Endothelial cell of umbilical vein (primary cell): ENCODE results near the gene SRPK2. TPM values are rescaled to one million over a fixed set of nuclear protein-coding genes. Genes with fewer than 3 reads are reported as not detected.

Experiments used
- BruUV-seq: library from RNA; stranded (reverse); fragments of 400-500 nt; replicated peaks from 2 replicates; lab custom pipeline; 2021; lab: Mats Ljungman, UMichigan
- CTCF ChIA-PET: fragments of 300-600, 350-600 bp; sonication (Branson Sonifier 250); formaldehyde crosslinking; loops from one replicate; lab custom pipeline; 2021; ENCODE audit warnings: antibody characterized with exemption, inconsistent platforms; lab: Charles Lee
- POLR2A ChIA-PET: fragments of 300-600, 350-600 bp; sonication (Branson Sonifier 250); formaldehyde crosslinking; loops from one replicate; lab custom pipeline; 2021; ENCODE audit warnings: antibody characterized with exemption, inconsistent platforms; lab: Charles Lee
- DNase-seq: peaks from one replicate; pipeline ENCODE4 v3.0.0-alpha.2; 2011; ENCODE audit warnings: low read depth, low spot score
- FAIRE-seq: peaks from 2 replicates; lab custom pipeline; 2011; peaks lifted over from hg19 to GRCh38; lab: Jason Lieb, UNC
- H2AFZ ChIP-seq: 2 replicates; pipeline ENCODE4 v1.6.0; 2012; ENCODE audit warnings: low read depth, low read length, control low read depth, inconsistent platforms
- H3K27ac ChIP-seq: 2 replicates; pipeline ENCODE4 v1.5.1; 2011; ENCODE audit warnings: low read depth, mild to moderate bottlenecking, control low read depth, low read length, moderate library complexity; ENCODE audit not compliant: insufficient read depth
- H3K27me3 ChIP-seq, 2 experiments: 2 replicates each; pipeline versions ENCODE4 v1.6.0 to v1.6.1; 2011; ENCODE audit warnings: low read length in 2 of 2, mixed read lengths in 1 of 2; ENCODE audit not compliant: control insufficient read depth in 2 of 2, insufficient read depth in 2 of 2
- H3K36me3 ChIP-seq, 2 experiments: 2 replicates in 1 of 2; 3 replicates in 1 of 2; pipeline ENCODE4 v1.5.1; 2011; ENCODE audit warnings: low read length in 2 of 2, mild to moderate bottlenecking in 1 of 2, moderate library complexity in 1 of 2; ENCODE audit not compliant: control insufficient read depth in 2 of 2, insufficient read depth in 2 of 2; ENCODE audit errors: extremely low read depth in 1 of 2
- H3K4me1 ChIP-seq: 3 replicates; pipeline ENCODE4 v1.5.1; 2011; ENCODE audit warnings: mild to moderate bottlenecking, low read length; ENCODE audit not compliant: control insufficient read depth, insufficient read depth; ENCODE audit errors: extremely low read depth
- H3K4me2 ChIP-seq: 2 replicates; pipeline ENCODE4 v1.6.1; 2011; ENCODE audit warnings: low read length, control low read depth, mixed read lengths; ENCODE audit not compliant: insufficient read depth
- H3K4me3 ChIP-seq, 3 experiments: fragments of 200-600 bp in 1 of 3; sonication (generic), shearing (Covaris generic) in 1 of 3; replicated peaks in 1 of 3; 2 replicates each; pipeline ENCODE4 v1.5.1; 2011 to 2016; ENCODE audit warnings: control low read depth in 3 of 3, low read length in 3 of 3, mild to moderate bottlenecking in 2 of 3, inconsistent platforms in 1 of 3, low read depth in 1 of 3, moderate library complexity in 1 of 3; ENCODE audit not compliant: insufficient read depth in 1 of 3
- H3K79me2 ChIP-seq: 2 replicates; pipeline ENCODE4 v1.6.0; 2012; ENCODE audit warnings: low read length, inconsistent platforms; ENCODE audit not compliant: control insufficient read depth, insufficient read depth
- H3K9ac ChIP-seq: replicated peaks from 2 replicates; pipeline ENCODE3; 2011; ENCODE audit warnings: low read length, control low read depth; ENCODE audit not compliant: insufficient read depth; ENCODE audit errors: extremely low read depth
- H3K9me1 ChIP-seq: replicated peaks from 3 replicates; pipeline ENCODE4 v1.6.0; 2011; ENCODE audit warnings: mild to moderate bottlenecking, low read length; ENCODE audit not compliant: control insufficient read depth, insufficient read depth; ENCODE audit errors: extremely low read depth
- H3K9me3 ChIP-seq: replicated peaks from 2 replicates; pipeline ENCODE4 v1.5.1; 2012; ENCODE audit warnings: low read length, inconsistent platforms; ENCODE audit not compliant: control insufficient read depth, insufficient read depth
- H4K20me1 ChIP-seq: replicated peaks from 2 replicates; pipeline ENCODE3; 2011; ENCODE audit warnings: mild to moderate bottlenecking, low read length; ENCODE audit not compliant: control insufficient read depth, insufficient read depth; ENCODE audit errors: extremely low read depth
- CTCF ChIP-seq, 2 donors: IDR thresholded peaks; 1 replicate in 1 of 2; 2 replicates in 1 of 2; pipeline ENCODE4 v1.5.1; 2011; ENCODE audit warnings: low read length in 2 of 2, mild to moderate bottlenecking in 2 of 2, moderate library complexity in 2 of 2, control low read depth in 1 of 2, inconsistent platforms in 1 of 2, low read depth in 1 of 2; ENCODE audit not compliant: insufficient read depth in 1 of 2; ENCODE audit errors: extremely low read depth in 1 of 2
- EZH2 ChIP-seq: IDR thresholded peaks from 2 replicates; pipeline ENCODE4 v1.6.1; 2012; ENCODE audit warnings: borderline replicate concordance, low read depth, mild to moderate bottlenecking, moderate library complexity, low read length, inconsistent platforms; ENCODE audit not compliant: severe bottlenecking
- FOS ChIP-seq: IDR thresholded peaks from 2 replicates; pipeline ENCODE4 v1.6.1; 2011; ENCODE audit warnings: mild to moderate bottlenecking, low read length, moderate library complexity, borderline replicate concordance; ENCODE audit not compliant: insufficient read depth
- GATA2 ChIP-seq: IDR thresholded peaks from 2 replicates; pipeline ENCODE4 v1.7.0; 2011; ENCODE audit warnings: low read depth, mild to moderate bottlenecking, moderate library complexity, mixed read lengths, low read length; ENCODE audit not compliant: insufficient read length, insufficient read depth
- JUN ChIP-seq: IDR thresholded peaks from 2 replicates; pipeline ENCODE4 v1.6.1; 2011; ENCODE audit warnings: borderline replicate concordance, low read depth; ENCODE audit not compliant: insufficient read length, insufficient read depth
- MAX ChIP-seq: IDR thresholded peaks from 2 replicates; pipeline ENCODE4 v1.6.1; 2011; ENCODE audit not compliant: insufficient read depth, insufficient read length
- MYC ChIP-seq: IDR thresholded peaks from one replicate; pipeline ENCODE4 v1.6.1; 2011; ENCODE audit warnings: mild to moderate bottlenecking, low read depth, low read length
- POLR2A ChIP-seq: IDR thresholded peaks from 2 replicates; pipeline ENCODE4 v1.6.1; 2012; ENCODE audit warnings: low read depth, mild to moderate bottlenecking, control low read depth, low read length
- POLR2AphosphoS5 ChIP-seq: IDR thresholded peaks from 2 replicates; pipeline ENCODE4 v1.6.1; 2012; ENCODE audit warnings: low read depth, mild to moderate bottlenecking, control low read depth, low read length, moderate library complexity; ENCODE audit not compliant: insufficient read depth
- dilution Hi-C: fragments of 300-500 bp; cut with MboI; formaldehyde crosslinking; loops from one replicate; pipeline ENCODE4 v1.15.0; 2019; ENCODE audit warnings: low sequenced_read_pairs; ENCODE audit not compliant: extremely low pct_ligation_motif_present
- intact Hi-C: fragments of 100-400 bp; cut with micrococcal nuclease; formaldehyde crosslinking; loops from one replicate; pipeline ENCODE4 v1.10.0; 2022
- polyA plus RNA-seq, 4 experiments: library from polyadenylated mRNA; depleted of rRNA in 3 of 4; stranded (reverse) in 3 of 4; unstranded in 1 of 4; fragments of >200 nt; gene quantifications; 2 replicates each; pipeline versions ENCODE4 v1.2.1 to v1.2.3, GENCODE V29; 2011 to 2012; ENCODE audit warnings: missing spikeins in 1 of 4
- total RNA-seq: library from RNA; stranded (reverse); gene quantifications from 2 replicates; pipeline ENCODE4 v1.2.3, GENCODE V29; 2021

The SRPK2 gene
- total and polyA plus RNA-seq, 2 donors (not counting 3 experiments of a cell fraction or from before 2014, with no cell fraction given) = 13.4 to 55.2 TPM

GRCh38 chr7:105218939-105219770 is 169.6 kb downstream of the SRPK2 start:
- peaks cover 62% of the 10 kb centered on the region for H3K79me2 ChIP-seq
- POLR2A ChIA-PET = no interaction called here

More at GRCh38 chr7:105218939-105219770, 169.6 kb downstream of the SRPK2 start:
- no peaks in the 10 kb centered on the region for H3K9me3 ChIP-seq
- no peak overlapping the region for H2AFZ ChIP-seq
- no peak overlapping the region for H3K27ac ChIP-seq
- no peaks in the 10 kb centered on the region for H3K36me3 ChIP-seq
- no peaks in the 10 kb centered on the region for H4K20me1 ChIP-seq
- intact Hi-C loops (no loop called here), dilution Hi-C loops (no loop called here)
- no peak overlapping the region for H3K9ac ChIP-seq
- no peak overlapping the region for H3K4me2 ChIP-seq
- CTCF ChIA-PET = interaction anchor here (0.8 to 0.9 kb wide), 2 partner anchors 9 to 211 kb away, joined by 3 read pairs; no protein-coding TSS in a partner anchor
- H3K4me1 ChIP-seq = no peaks in the 10 kb centered on the region
- no peak for FAIRE-seq
- DNase-seq = no peak
- no TSS peak for BruUV-seq
- no peaks in the 10 kb centered on the region for H3K27me3 ChIP-seq
- no peaks in the 10 kb centered on the region for H3K9me1 ChIP-seq
- no peak overlapping the region for H3K4me3 ChIP-seq
- no peak for TF ChIP-seq JUN
- no peak for TF ChIP-seq POLR2AphosphoS5
- no peak for TF ChIP-seq POLR2A
- TF ChIP-seq GATA2 = no peak
- no peak for TF ChIP-seq EZH2
- no peak for TF ChIP-seq FOS
- no peak for TF ChIP-seq MAX
- no peak for TF ChIP-seq CTCF (IDR thresholded peaks at IDR 0.05; ENCODE audit: extremely low read depth in 1 of 2, insufficient read depth in 1 of 2, low read depth in 1 of 2, low read length in 2 of 2)
- TF ChIP-seq MYC = no peak
